C4-2B (cell line): ENCODE measurements around the gene RASGEF1C.

Experiments used
- ZFX ChIP-seq: fragments of 450-650 bp; IDR thresholded peaks from 2 replicates; pipeline ENCODE4 v1.6.1; 2017
- TF ChIP-seq, protein P1 (sequence below): fragments of 450-650 bp; conservative IDR thresholded peaks from 2 replicates; pipeline ENCODE4 v1.5.1; 2017; ENCODE audit warnings: mild to moderate bottlenecking

DNA sequence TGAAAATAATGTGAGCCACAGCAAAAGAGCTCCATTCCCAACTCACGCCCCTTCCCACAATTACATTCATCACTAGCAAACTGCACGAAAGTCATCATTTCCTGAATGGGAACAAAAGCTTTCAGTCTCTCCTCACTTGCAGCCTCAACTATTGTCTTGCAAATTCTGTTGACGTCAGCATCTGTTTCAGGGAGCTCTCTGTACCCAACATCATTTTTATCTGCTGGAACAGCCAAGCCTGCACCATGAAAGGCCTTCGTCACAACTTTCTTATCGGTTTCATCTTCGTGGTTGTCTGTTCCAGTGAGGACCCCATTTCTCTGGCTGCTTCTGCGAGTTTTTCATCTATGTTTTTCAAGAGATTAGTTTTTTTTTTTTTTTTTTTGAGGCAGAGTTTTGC, 123.2 kb downstream of the RASGEF1C start:
- TF ChIP-seq, protein P1, sequence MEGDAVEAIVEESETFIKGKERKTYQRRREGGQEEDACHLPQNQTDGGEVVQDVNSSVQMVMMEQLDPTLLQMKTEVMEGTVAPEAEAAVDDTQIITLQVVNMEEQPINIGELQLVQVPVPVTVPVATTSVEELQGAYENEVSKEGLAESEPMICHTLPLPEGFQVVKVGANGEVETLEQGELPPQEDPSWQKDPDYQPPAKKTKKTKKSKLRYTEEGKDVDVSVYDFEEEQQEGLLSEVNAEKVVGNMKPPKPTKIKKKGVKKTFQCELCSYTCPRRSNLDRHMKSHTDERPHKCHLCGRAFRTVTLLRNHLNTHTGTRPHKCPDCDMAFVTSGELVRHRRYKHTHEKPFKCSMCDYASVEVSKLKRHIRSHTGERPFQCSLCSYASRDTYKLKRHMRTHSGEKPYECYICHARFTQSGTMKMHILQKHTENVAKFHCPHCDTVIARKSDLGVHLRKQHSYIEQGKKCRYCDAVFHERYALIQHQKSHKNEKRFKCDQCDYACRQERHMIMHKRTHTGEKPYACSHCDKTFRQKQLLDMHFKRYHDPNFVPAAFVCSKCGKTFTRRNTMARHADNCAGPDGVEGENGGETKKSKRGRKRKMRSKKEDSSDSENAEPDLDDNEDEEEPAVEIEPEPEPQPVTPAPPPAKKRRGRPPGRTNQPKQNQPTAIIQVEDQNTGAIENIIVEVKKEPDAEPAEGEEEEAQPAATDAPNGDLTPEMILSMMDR = no peak
- TF ChIP-seq ZFX = no peak
